Upper lobe of left lung (tissue), 6 donors: ENCODE results near the gene CERS3. TPM values are rescaled to one million over a fixed set of nuclear protein-coding genes. Genes with fewer than 3 reads are reported as not detected.

Experiments used
- ATAC-seq, 2 donors: fragments of 200-7000 bp; cut with Tn5 transposase; one replicate each; pipeline ENCODE4 v1.9.1; 2022; ENCODE audit warnings: mild to moderate bottlenecking in 2 of 2, moderate library complexity in 2 of 2; ENCODE audit not compliant: low FRiP score in 2 of 2
- DNase-seq, 2 donors: peaks; one replicate each; pipeline ENCODE4 v3.0.0-alpha.2; 2019 to 2020
- H3K27ac ChIP-seq, 4 donors: fragments of 200-600 bp; sonication (generic); one replicate each; pipeline ENCODE4 v1.5.1; 2016 to 2019
- H3K27me3 ChIP-seq, 4 donors: fragments of 200-600 bp; sonication (generic); one replicate each; pipeline ENCODE4 v1.5.1; 2017 to 2019
- H3K36me3 ChIP-seq, 4 donors: fragments of 200-600 bp; sonication (generic); one replicate each; pipeline ENCODE4 v1.5.1; 2016 to 2019
- H3K4me1 ChIP-seq, 4 donors: fragments of 200-600 bp; sonication (generic); one replicate each; pipeline ENCODE4 v1.5.1; 2018 to 2019
- H3K4me3 ChIP-seq, 4 donors: fragments of 200-600 bp; sonication (generic); one replicate each; pipeline ENCODE4 v1.5.1; 2017 to 2019; ENCODE audit warnings: mild to moderate bottlenecking in 2 of 4, moderate library complexity in 1 of 4
- H3K9me3 ChIP-seq, 4 donors: fragments of 200-600 bp; sonication (generic); one replicate each; pipeline ENCODE4 v1.5.1; 2018 to 2019
- CTCF ChIP-seq, 6 experiments: fragments of 450-650 bp in 4 of 6; fragments of 200-600 bp in 2 of 6; sonication (generic) in 2 of 6; IDR thresholded peaks; one replicate each; pipeline ENCODE4 v1.5.1; 2016 to 2019; ENCODE audit warnings: antibody characterized with exemption in 6 of 6
- EP300 ChIP-seq, 4 donors: sonication (generic); formaldehyde crosslinking; IDR thresholded peaks; one replicate each; pipeline ENCODE4 v1.5.1; 2017; ENCODE audit warnings: antibody characterized with exemption in 4 of 4, control low read depth in 2 of 4
- POLR2A ChIP-seq, 4 donors: fragments of 450-650 bp; IDR thresholded peaks; one replicate each; pipeline ENCODE4 v1.5.1; 2016 to 2017; ENCODE audit warnings: antibody characterized with exemption in 4 of 4, mild to moderate bottlenecking in 2 of 4
- POLR2AphosphoS5 ChIP-seq, 2 donors: sonication (generic); formaldehyde crosslinking; IDR thresholded peaks; one replicate each; pipeline ENCODE4 v1.5.1; 2017; ENCODE audit warnings: antibody characterized with exemption in 2 of 2
- WGBS, 2 donors: methylation state at CpG; one replicate each; pipeline ENCODE4 v1.1.5; 2017 to 2018; 5-methylcytosine and 5-hydroxymethylcytosine counted together
- total RNA-seq, 6 donors: library from RNA; depleted of rRNA in 4 of 6; stranded (reverse); fragments of >200 nt in 4 of 6; gene quantifications; one replicate each; pipeline versions ENCODE4 v1.1.0 to v1.2.1, GENCODE V29; 2016 to 2021
- donor health status: DM: no; HTN: no; CAD: no; lungs with moderate emphysema.
- donor health status: DM: no; HTN: yes; CAD: no; lungs with severe emphysema.

CERS3 gene
- total RNA-seq, 6 donors from 2014 or later: 0.33 TPM; not detected in 5

- WGBS, 2 donors: 40 to 64% methylated on average over 6 to 7 of the region's 7 CpGs
- Histone ChIP-seq H3K27ac (peak overlapping the region in 2 of 4 donors; percentile 41 to 50), H3K4me3 (no peak overlapping the region), H3K4me1 (peaks cover 0 to 8% (median 0%) of the 10 kb centered on the region in 4 donors), H3K9me3 (no peaks in the 10 kb centered on the region), H3K36me3 (no peaks in the 10 kb centered on the region), H3K27me3 (no peaks in the 10 kb centered on the region)
- ATAC-seq (peak; percentile 69 to 77), DNase-seq (peak in 1 of 2 donors; percentile 59)
- TF ChIP-seq POLR2AphosphoS5 (IDR thresholded peaks at IDR 0.05) (no peak), EP300 (IDR thresholded peaks at IDR 0.05) (no peak), CTCF (IDR thresholded peaks at IDR 0.05) (no peak), POLR2A (IDR thresholded peaks at IDR 0.05) (no peak)
Measured at GRCh38 chr15:100520132-100520921, 8.4 kb downstream of the CERS3 start.

GRCh38 chr15:100517846-100518245 is 10.9 kb downstream of the CERS3 start:
- Histone ChIP-seq H3K9me3 (no peaks in the 10 kb centered on the region), H3K36me3 (no peaks in the 10 kb centered on the region), H3K4me1 (peaks cover 0 to 8% (median 0%) of the 10 kb centered on the region in 4 donors), H3K27ac (no peak overlapping the region), H3K4me3 (no peak overlapping the region), H3K27me3 (no peaks in the 10 kb centered on the region)
- ATAC-seq (no peak), DNase-seq (no peak)
- TF ChIP-seq POLR2A (IDR thresholded peaks at IDR 0.05) (no peak), POLR2AphosphoS5 (IDR thresholded peaks at IDR 0.05) (no peak), EP300 (IDR thresholded peaks at IDR 0.05) (no peak), CTCF (IDR thresholded peaks at IDR 0.05) (no peak)
- WGBS, 2 donors: 66 to 79% methylated on average over 3 of the region's 3 CpGs

GRCh38 chr15:100516643-100517512 is 11.9 kb downstream of the CERS3 start:
- WGBS, 2 donors: 47 to 57% methylated on average over 5 of the region's 5 CpGs
- no peak for ATAC-seq

GRCh38 chr15:100515758-100516157 is 13.0 kb downstream of the CERS3 start:
- Histone ChIP-seq H3K4me1 (peaks cover 0 to 8% (median 0%) of the 10 kb centered on the region in 4 donors), H3K27me3 (no peaks in the 10 kb centered on the region), H3K4me3 (no peak overlapping the region), H3K27ac (no peak overlapping the region), H3K9me3 (no peaks in the 10 kb centered on the region), H3K36me3 (no peaks in the 10 kb centered on the region)
- no peak for TF ChIP-seq POLR2AphosphoS5 (IDR thresholded peaks at IDR 0.05)
- no peak for TF ChIP-seq POLR2A (IDR thresholded peaks at IDR 0.05)
- TF ChIP-seq CTCF (IDR thresholded peaks at IDR 0.05): no peak
- no peak for TF ChIP-seq EP300 (IDR thresholded peaks at IDR 0.05)
- no peak for ATAC-seq
- 69 to 72% methylated on average over 4 of the region's 4 CpGs for WGBS, 2 donors
- no peak for DNase-seq

More at GRCh38 chr15:100516643-100517512, 11.9 kb downstream of the CERS3 start:
- TF ChIP-seq POLR2AphosphoS5 (IDR thresholded peaks at IDR 0.05): no peak
- TF ChIP-seq EP300 (IDR thresholded peaks at IDR 0.05): peak in 1 of 4 donors; percentile 12
- no peak overlapping the region for H3K27ac ChIP-seq
- DNase-seq: peak in 1 of 2 donors; percentile 50
- H3K4me1 ChIP-seq: peaks cover 0 to 8% (median 0%) of the 10 kb centered on the region in 4 donors
- no peaks in the 10 kb centered on the region for H3K9me3 ChIP-seq
- H3K4me3 ChIP-seq: no peak overlapping the region
- no peaks in the 10 kb centered on the region for H3K27me3 ChIP-seq
- no peaks in the 10 kb centered on the region for H3K36me3 ChIP-seq

- Histone ChIP-seq H3K27ac (no peak overlapping the region), H3K4me1 (no peaks in the 10 kb centered on the region), H3K9me3 (no peaks in the 10 kb centered on the region), H3K27me3 (no peaks in the 10 kb centered on the region), H3K36me3 (no peaks in the 10 kb centered on the region), H3K4me3 (no peak overlapping the region)
- 61 to 71% methylated on average over 7 of the region's 7 CpGs for WGBS, 2 donors
- TF ChIP-seq POLR2AphosphoS5 (IDR thresholded peaks at IDR 0.05): no peak
- TF ChIP-seq EP300 (IDR thresholded peaks at IDR 0.05): no peak
- TF ChIP-seq POLR2A (IDR thresholded peaks at IDR 0.05): no peak
- TF ChIP-seq CTCF (IDR thresholded peaks at IDR 0.05): no peak
- ATAC-seq (no peak), DNase-seq (no peak)
Measured at GRCh38 chr15:100508641-100509300, 20.0 kb downstream of the CERS3 start.
